Caki2 (cell line): ENCODE measurements around the gene LRGUK. TPM values are rescaled to one million over a fixed set of nuclear protein-coding genes. Genes with fewer than 3 reads are reported as not detected.

ENCODE experiments used
- DNase-seq: peaks from one replicate; pipeline ENCODE4 v3.0.0-alpha.2; 2015; ENCODE audit warnings: low read depth
- in situ Hi-C: cut with HindIII; loops from 2 replicates; pipeline ENCODE4 v1.10.0; 2016; ENCODE audit warnings: low sequenced_read_pairs, low pct_unique_long_range_greater_than_20kb, mixed read lengths
- total RNA-seq: library from RNA; depleted of rRNA; stranded (reverse); fragments of >200 nt; shearing (Covaris generic); gene quantifications from 2 replicates; pipeline ENCODE4 v1.2.3, GENCODE V29; 2014; ENCODE audit warnings: low replicate concordance

Gene LRGUK
- total RNA-seq, 1 experiment from 2014 or later, result not detected

GRCh38 chr7:134121632-134122139 lies 5.5 kb upstream of the LRGUK start:
- in situ Hi-C loops, result no loop called here
- no peak for DNase-seq

- in situ Hi-C loops, result no loop called here
- DNase-seq, result no peak
These were observed 4.2 kb upstream of the LRGUK start for GRCh38 chr7:134122980-134123379.

- in situ Hi-C loops, result no loop called here
- DNase-seq, result no peak
These were observed 994 bp upstream of the LRGUK start for GRCh38 chr7:134126146-134126545.

GRCh38 chr7:134126596-134126965 lies 559 bp upstream of the LRGUK start:
- in situ Hi-C loops, result no loop called here
- no peak for DNase-seq

GRCh38 chr7:134128829-134129228 lies 1.7 kb downstream of the LRGUK start:
- in situ Hi-C loops, result no loop called here
- no peak for DNase-seq

- in situ Hi-C loops, result no loop called here
- DNase-seq, result no peak
These were observed 2.9 kb downstream of the LRGUK start for GRCh38 chr7:134129856-134130523.

- in situ Hi-C loops, result no loop called here
- DNase-seq, result no peak
These were observed 6.9 kb downstream of the LRGUK start for GRCh38 chr7:134134004-134134403.

GRCh38 chr7:134140889-134141867 lies 14.0 kb downstream of the LRGUK start:
- peak; percentile 35 for DNase-seq
- in situ Hi-C loops, result no loop called here

GRCh38 chr7:134141868-134142264 lies 14.7 kb downstream of the LRGUK start:
- in situ Hi-C loops, result no loop called here
- no peak for DNase-seq

GRCh38 chr7:134153493-134154136 lies 26.5 kb downstream of the LRGUK start:
- no peak for DNase-seq
- in situ Hi-C loops, result no loop called here

- DNase-seq, result no peak
- in situ Hi-C loops, result no loop called here
These were observed 27.5 kb downstream of the LRGUK start for GRCh38 chr7:134154581-134155130.

GRCh38 chr7:134155206-134155605 lies 28.1 kb downstream of the LRGUK start:
- DNase-seq, result no peak
- in situ Hi-C loops, result no loop called here

- in situ Hi-C loops, result no loop called here
These were observed 28.7 kb downstream of the LRGUK start for GRCh38 chr7:134155871-134156270.

GRCh38 chr7:134165252-134165651 lies 38.1 kb downstream of the LRGUK start:
- no peak for DNase-seq
- in situ Hi-C loops, result no loop called here

More at GRCh38 chr7:134155871-134156270, 28.7 kb downstream of the LRGUK start:
- DNase-seq, result no peak

- no peak for DNase-seq
- in situ Hi-C loops, result no loop called here
These were observed 40.1 kb downstream of the LRGUK start for GRCh38 chr7:134167250-134167649.

GRCh38 chr7:134167841-134168240 lies 40.7 kb downstream of the LRGUK start:
- in situ Hi-C loops, result no loop called here
- DNase-seq, result no peak

- in situ Hi-C loops, result no loop called here
- DNase-seq, result peak; percentile 84
These were observed 47.7 kb downstream of the LRGUK start for GRCh38 chr7:134174795-134175261.

GRCh38 chr7:134175334-134176036 lies 48.3 kb downstream of the LRGUK start:
- DNase-seq, result no peak
- in situ Hi-C loops, result no loop called here
